HEK293 (cell line): Measurements from ENCODE around the gene ITGB1BP2.
"Not testable (repeated sequence)": the region's sequence is repeated elsewhere in the genome, so short reads cannot be mapped to it uniquely, and the experiment has no call there.

Experiments used
- CTCF ChIA-PET: fragments of 350-600 bp; formaldehyde crosslinking; extraction: SDS; loops from one replicate; lab custom pipeline; 2021; ENCODE audit warnings: antibody characterized with exemption; lab: Yijun Ruan, JAX
- POLR2A ChIA-PET: fragments of 300-600 bp; formaldehyde crosslinking; extraction: SDS; loops from one replicate; lab custom pipeline; 2020; ENCODE audit warnings: antibody characterized with exemption, inconsistent platforms; lab: Yijun Ruan, JAX
- H3K27ac ChIP-seq: fragments of 200-500 bp; sonication (Bioruptor generic); 2 replicates; pipeline ENCODE4 v1.5.1; 2014; ENCODE audit warnings: low read depth, low read length, control low read depth, inconsistent platforms; ENCODE audit errors: extremely low read depth
- H3K36me3 ChIP-seq, 2 experiments: fragments of 200-500 bp in 1 of 2; sonication (Bioruptor generic) in 1 of 2; 1 replicate in 1 of 2; 2 replicates in 1 of 2; pipeline ENCODE4 v1.5.1; 2014 to 2017; ENCODE audit warnings: inconsistent platforms in 2 of 2, low read length in 2 of 2; ENCODE audit not compliant: control insufficient read depth in 2 of 2, insufficient read depth in 1 of 2
- H3K4me1 ChIP-seq: fragments of 200-500 bp; sonication (Bioruptor generic); 2 replicates; pipeline ENCODE4 v1.5.1; 2014; ENCODE audit warnings: mild to moderate bottlenecking, low read length, inconsistent platforms; ENCODE audit not compliant: control insufficient read depth, insufficient read depth
- H3K4me3 ChIP-seq: 2 replicates; pipeline ENCODE4 v1.5.1; 2011; ENCODE audit warnings: low read depth, mild to moderate bottlenecking, control low read depth, low read length, moderate library complexity
- H3K9me3 ChIP-seq: fragments of 200-500 bp; sonication (Bioruptor generic); 2 replicates; pipeline ENCODE4 v1.5.1; 2014; ENCODE audit warnings: low read depth, low read length, inconsistent platforms; ENCODE audit not compliant: control insufficient read depth, insufficient read depth
- AEBP2 ChIP-seq: fragments of 450-650 bp; formaldehyde crosslinking; IDR thresholded peaks from 2 replicates; pipeline ENCODE4 v1.5.1; 2016; ENCODE audit warnings: missing biosample characterization, missing genetic modification characterization, borderline replicate concordance
- BCL11B ChIP-seq: fragments of 450-650 bp; formaldehyde crosslinking; IDR thresholded peaks from 2 replicates; pipeline ENCODE4 v1.5.1; 2016; ENCODE audit warnings: low read depth, missing biosample characterization, missing genetic modification characterization
- GLI2 ChIP-seq: fragments of 450-650 bp; formaldehyde crosslinking; IDR thresholded peaks from 2 replicates; pipeline ENCODE4; 2017; ENCODE audit warnings: missing biosample characterization, missing genetic modification characterization, low read depth, borderline replicate concordance
- KLF7 ChIP-seq: fragments of 450-650 bp; formaldehyde crosslinking; IDR thresholded peaks from 2 replicates; pipeline ENCODE4 v1.5.1; 2016; ENCODE audit warnings: missing biosample characterization, missing genetic modification characterization, borderline replicate concordance
- OVOL3 ChIP-seq: fragments of 450-650 bp; formaldehyde crosslinking; IDR thresholded peaks from 2 replicates; pipeline ENCODE4 v1.5.1; 2016; ENCODE audit warnings: missing biosample characterization, missing genetic modification characterization
- RBAK ChIP-seq: fragments of 450-650 bp; formaldehyde crosslinking; IDR thresholded peaks from 2 replicates; pipeline ENCODE4 v1.5.1; 2016; ENCODE audit warnings: missing biosample characterization, missing genetic modification characterization
- REST ChIP-seq: fragments of 450-650 bp; formaldehyde crosslinking; IDR thresholded peaks from 2 replicates; pipeline ENCODE4 v1.5.1; 2016; ENCODE audit warnings: missing biosample characterization, missing genetic modification characterization
- SETDB1 ChIP-seq: IDR thresholded peaks from one replicate; pipeline ENCODE4 v1.6.1; 2017; ENCODE audit warnings: mild to moderate bottlenecking, low read length, moderate library complexity, mixed read lengths; ENCODE audit not compliant: insufficient read length
- ZBTB1 ChIP-seq: fragments of 450-650 bp; formaldehyde crosslinking; IDR thresholded peaks from 2 replicates; pipeline ENCODE4 v1.5.1; 2016; ENCODE audit warnings: missing biosample characterization, missing genetic modification characterization
- ZBTB21 ChIP-seq: fragments of 450-650 bp; formaldehyde crosslinking; IDR thresholded peaks from 2 replicates; pipeline ENCODE4 v1.5.1; 2017; ENCODE audit warnings: missing biosample characterization, missing genetic modification characterization
- ZBTB26 ChIP-seq: fragments of 450-650 bp; formaldehyde crosslinking; optimal IDR thresholded peaks from 2 replicates; pipeline ENCODE3; 2016; ENCODE audit warnings: missing biosample characterization, mild to moderate bottlenecking, missing genetic modification characterization
- ZBTB8A ChIP-seq: fragments of 450-650 bp; formaldehyde crosslinking; IDR thresholded peaks from 2 replicates; pipeline ENCODE4 v1.5.1; 2016; ENCODE audit warnings: missing biosample characterization, missing genetic modification characterization
- ZFP3 ChIP-seq: fragments of 450-650 bp; formaldehyde crosslinking; IDR thresholded peaks from 2 replicates; pipeline ENCODE4 v1.5.1; 2016; ENCODE audit warnings: low read depth, missing biosample characterization, missing genetic modification characterization
- ZNF10 ChIP-seq: fragments of 450-650 bp; formaldehyde crosslinking; IDR thresholded peaks from 2 replicates; pipeline ENCODE4 v1.5.1; 2017; ENCODE audit warnings: missing biosample characterization, missing genetic modification characterization
- ZNF202 ChIP-seq: fragments of 450-650 bp; formaldehyde crosslinking; IDR thresholded peaks from 2 replicates; pipeline ENCODE4 v1.5.1; 2016; ENCODE audit warnings: missing biosample characterization, missing genetic modification characterization, borderline replicate concordance
- ZNF266 ChIP-seq: fragments of 450-650 bp; formaldehyde crosslinking; IDR thresholded peaks from 2 replicates; pipeline ENCODE4 v1.5.1; 2016; ENCODE audit warnings: missing biosample characterization, missing genetic modification characterization, low read depth
- ZNF292 ChIP-seq: fragments of 450-650 bp; formaldehyde crosslinking; IDR thresholded peaks from 2 replicates; pipeline ENCODE4 v1.5.1; 2016; ENCODE audit warnings: low read depth, missing biosample characterization, missing genetic modification characterization, borderline replicate concordance
- ZNF302 ChIP-seq: fragments of 450-650 bp; formaldehyde crosslinking; IDR thresholded peaks from 2 replicates; pipeline ENCODE4 v1.5.1; 2016; ENCODE audit warnings: missing biosample characterization, missing genetic modification characterization, low read depth
- ZNF354C ChIP-seq: fragments of 450-650 bp; formaldehyde crosslinking; IDR thresholded peaks from 2 replicates; pipeline ENCODE4 v1.5.1; 2016; ENCODE audit warnings: missing biosample characterization, missing genetic modification characterization, low read depth, borderline replicate concordance
- ZNF366 ChIP-seq: fragments of 450-650 bp; formaldehyde crosslinking; conservative IDR thresholded peaks from 2 replicates; pipeline ENCODE4 v1.5.1; 2016; ENCODE audit warnings: missing biosample characterization, missing genetic modification characterization
- ZNF426 ChIP-seq: fragments of 450-650 bp; formaldehyde crosslinking; IDR thresholded peaks from 2 replicates; pipeline ENCODE4 v1.5.1; 2017; ENCODE audit warnings: missing biosample characterization, missing genetic modification characterization, mild to moderate bottlenecking, inconsistent platforms, moderate library complexity
- ZNF433 ChIP-seq: fragments of 450-650 bp; formaldehyde crosslinking; IDR thresholded peaks from 2 replicates; pipeline ENCODE4 v1.5.1; 2016; ENCODE audit warnings: missing biosample characterization, missing genetic modification characterization, low read depth
- ZNF501 ChIP-seq: fragments of 450-650 bp; formaldehyde crosslinking; IDR thresholded peaks from 2 replicates; pipeline ENCODE4 v1.5.1; 2016; ENCODE audit warnings: missing biosample characterization, missing genetic modification characterization
- ZNF530 ChIP-seq: fragments of 450-650 bp; formaldehyde crosslinking; IDR thresholded peaks from 2 replicates; pipeline ENCODE4 v1.5.1; 2016; ENCODE audit warnings: low read depth, missing biosample characterization, missing genetic modification characterization
- ZNF555 ChIP-seq: fragments of 450-650 bp; formaldehyde crosslinking; conservative IDR thresholded peaks from 2 replicates; pipeline ENCODE4 v1.5.1; 2017; ENCODE audit warnings: missing biosample characterization, mild to moderate bottlenecking, missing genetic modification characterization, inconsistent platforms
- ZNF561 ChIP-seq: fragments of 450-650 bp; IDR thresholded peaks from 2 replicates; pipeline ENCODE4 v1.5.1; 2018; ENCODE audit warnings: missing biosample characterization, missing genetic modification characterization, borderline replicate concordance
- ZNF623 ChIP-seq: fragments of 450-650 bp; formaldehyde crosslinking; IDR thresholded peaks from 2 replicates; pipeline ENCODE4 v1.5.1; 2016; ENCODE audit warnings: missing biosample characterization, missing genetic modification characterization

The ITGB1BP2 gene

GRCh38 chrX:71326394-71326793 lies 24.8 kb downstream of the ITGB1BP2 start:
- peak; percentile 46; the same call in 1 of the 2 replicates for TF ChIP-seq ZNF561 (tag by site-specific recombination)
- TF ChIP-seq ZBTB26 (tag by site-specific recombination), result no peak
- peak; percentile 76 for TF ChIP-seq SETDB1
- Histone ChIP-seq H3K9me3 (no peaks in the 10 kb centered on the region; the same call in 1 of the 2 replicates), H3K36me3 (no peaks in the 10 kb centered on the region; a peak in 1 of 3 replicates), H3K27ac (no peak overlapping the region), H3K4me1 (no peaks in the 10 kb centered on the region), H3K4me3 (no peak overlapping the region)
- POLR2A ChIA-PET, result interaction anchor here (0.6 kb wide), 1 partner anchor 14 kb away, joined by 4 read pairs; no protein-coding TSS in a partner anchor
- CTCF ChIA-PET, result no interaction called here

DNA sequence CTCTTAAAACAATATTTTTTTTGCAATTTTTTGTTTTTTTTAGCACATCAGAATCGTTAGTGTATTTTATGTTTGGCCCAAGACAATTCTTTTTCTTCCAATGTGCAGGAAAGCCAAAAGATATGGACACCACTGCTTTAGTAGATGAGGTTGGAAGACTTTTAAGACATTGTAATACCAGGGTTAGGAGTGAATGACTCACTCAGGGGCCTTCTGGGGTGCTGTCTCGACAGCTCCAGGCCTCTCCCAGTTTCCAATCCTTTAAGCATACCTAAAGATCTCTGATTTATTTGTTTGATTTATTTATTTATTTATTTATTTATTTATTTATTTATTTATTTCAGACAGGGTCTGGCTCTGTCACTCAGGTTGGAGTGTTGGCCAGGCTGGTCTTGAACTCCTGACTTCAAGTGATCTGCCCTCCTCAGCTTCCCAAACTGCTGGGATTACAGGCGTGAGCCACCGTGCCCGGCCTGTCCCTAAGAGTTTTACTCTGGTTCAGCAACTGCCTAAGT lies 47.7 kb downstream of the ITGB1BP2 start:
- POLR2A ChIA-PET, result not testable (repeated sequence)
- TF ChIP-seq OVOL3 (tag by site-specific recombination) (peak; percentile 74; the same call in 1 of the 2 replicates), ZNF366 (tag by site-specific recombination) (0 out of 2 replicates have a peak, but pooled peaks have one; percentile 27), BCL11B (tag by site-specific recombination) (peak; percentile 27; the same call in 1 of the 2 replicates), ZNF623 (tag by site-specific recombination) (peak; percentile 83), ZNF530 (tag by site-specific recombination) (0 out of 2 replicates have a peak, but pooled peaks have one; percentile 65), ZNF433 (tag by site-specific recombination) (peak; percentile 85), ZNF302 (tag by site-specific recombination) (peak; percentile 71; the same call in 1 of the 2 replicates), ZNF202 (peak; percentile 91; the same call in 1 of the 2 replicates), ZNF292 (tag by site-specific recombination) (peak; percentile 88), AEBP2 (tag by site-specific recombination) (0 out of 2 replicates have a peak, but pooled peaks have one; percentile 34), REST (tag by site-specific recombination) (peak; percentile 77), ZBTB21 (tag by site-specific recombination) (peak; percentile 63), ZFP3 (tag by site-specific recombination) (peak; percentile 57), ZBTB8A (tag by site-specific recombination) (peak; percentile 80), ZBTB1 (peak; percentile 87), GLI2 (tag by site-specific recombination) (peak; percentile 75; the same call in 1 of the 2 replicates), ZNF354C (tag by site-specific recombination) (peak; percentile 94; the same call in 1 of the 2 replicates), ZNF10 (peak; percentile 28; the same call in 1 of the 2 replicates), KLF7 (tag by site-specific recombination) (peak; percentile 63; the same call in 1 of the 2 replicates), RBAK (tag by site-specific recombination) (0 out of 2 replicates have a peak, but pooled peaks have one; percentile 29), ZNF266 (tag by site-specific recombination) (peak; percentile 91), ZNF426 (tag by site-specific recombination) (peak; percentile 98), ZNF501 (tag by site-specific recombination) (peak; percentile 72), ZNF555 (tag by site-specific recombination) (peak; percentile 97)

More for the DNA sequence above, 47.7 kb downstream of the ITGB1BP2 start:
- H3K9me3 ChIP-seq, H3K4me1 ChIP-seq, H3K4me3 ChIP-seq, H3K36me3 ChIP-seq, H3K27ac ChIP-seq: not testable (repeated sequence)
- CTCF ChIA-PET, result interaction anchor here (0.6 kb wide), 1 partner anchor 357 kb away, joined by 4 read pairs; no protein-coding TSS in a partner anchor
